Muscle of arm (tissue), 12 donors: ENCODE measurements around the gene GNL1. TPM values are rescaled to one million over a fixed set of nuclear protein-coding genes. Genes with fewer than 3 reads are reported as not detected.
"Not testable (repeated sequence)": the region's sequence is repeated elsewhere in the genome, so short reads cannot be mapped to it uniquely, and the experiment has no call there.

Experiments
- DNase-seq: peaks from one replicate; pipeline ENCODE4 v3.0.0-alpha.2; 2013
- polyA plus RNA-seq, 12 donors: library from polyadenylated mRNA; unstranded; fragments of 120-200 nt; gene quantifications; one replicate each; pipeline ENCODE4 v1.2.1, GENCODE V29; 2013; ENCODE audit not compliant: insufficient read length in 12 of 12

The GNL1 gene
- polyA plus RNA-seq, 12 donors = 41.0 to 65.4 (median 51.1) TPM; not detected in 1

DNA sequence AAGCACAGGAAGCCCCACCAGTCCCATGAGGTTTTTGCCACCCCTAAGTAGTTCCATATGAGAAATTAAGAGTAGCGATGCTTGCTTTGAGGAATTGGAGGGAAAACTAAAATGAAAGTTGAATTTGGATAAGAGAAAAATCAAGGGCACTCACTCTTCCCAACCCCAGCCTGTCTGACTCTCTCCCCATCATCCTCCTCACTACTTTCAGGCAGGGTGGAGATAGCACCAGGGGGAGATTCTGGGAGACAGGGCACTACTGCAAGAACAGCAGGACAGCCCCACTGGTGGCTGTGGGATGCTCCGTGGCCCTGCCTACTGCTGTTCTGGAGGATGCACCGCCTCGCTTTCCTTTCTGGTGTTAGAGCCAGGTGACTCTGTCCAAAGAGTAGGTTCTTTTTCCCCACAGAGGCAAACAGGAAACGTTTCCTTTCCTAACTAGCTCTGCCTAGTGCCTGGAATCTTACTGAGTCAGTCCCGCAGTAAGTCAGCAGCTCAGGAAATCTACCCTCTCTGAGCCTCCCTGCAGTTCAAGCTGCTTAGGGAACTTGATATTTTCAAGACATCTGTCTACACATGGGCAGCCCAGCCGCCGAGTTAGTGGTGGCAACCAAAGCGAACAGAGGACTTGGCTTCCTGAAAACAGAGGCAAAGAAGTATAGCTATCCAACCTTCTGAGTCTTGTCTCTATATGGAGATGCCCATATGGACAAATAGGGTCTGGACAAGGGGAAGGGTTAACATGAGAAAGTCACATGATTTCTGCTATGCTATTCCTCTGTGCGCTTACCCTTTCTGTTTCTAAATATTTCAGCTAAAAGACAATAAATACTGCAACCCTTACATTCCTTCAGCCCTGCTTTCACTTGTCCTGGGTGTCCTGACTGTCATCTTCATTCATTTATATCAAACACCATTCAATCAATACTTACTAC, 55.6 kb downstream of the GNL1 start:
- no peak for DNase-seq

DNA sequence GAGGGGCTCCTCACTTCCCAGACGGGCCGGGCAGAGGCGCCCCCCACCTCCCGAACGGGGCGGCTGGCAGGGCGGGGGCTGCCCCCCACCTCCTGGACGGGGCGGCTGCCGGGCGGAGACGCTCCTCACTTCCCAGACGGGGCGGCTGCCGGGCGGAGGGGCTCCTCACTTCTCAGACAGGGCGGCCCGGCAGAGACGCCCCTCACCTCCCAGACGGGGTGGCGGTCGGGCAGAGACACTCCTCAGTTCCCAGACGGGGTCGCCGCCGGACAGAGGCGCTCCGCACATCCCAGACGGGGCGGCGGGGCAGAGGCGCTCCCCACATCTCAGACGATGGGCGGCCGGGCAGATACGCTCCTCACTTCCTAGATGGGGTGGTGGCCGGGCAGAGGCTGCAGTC, 57.6 kb downstream of the GNL1 start:
- DNase-seq = not testable (repeated sequence)

DNA sequence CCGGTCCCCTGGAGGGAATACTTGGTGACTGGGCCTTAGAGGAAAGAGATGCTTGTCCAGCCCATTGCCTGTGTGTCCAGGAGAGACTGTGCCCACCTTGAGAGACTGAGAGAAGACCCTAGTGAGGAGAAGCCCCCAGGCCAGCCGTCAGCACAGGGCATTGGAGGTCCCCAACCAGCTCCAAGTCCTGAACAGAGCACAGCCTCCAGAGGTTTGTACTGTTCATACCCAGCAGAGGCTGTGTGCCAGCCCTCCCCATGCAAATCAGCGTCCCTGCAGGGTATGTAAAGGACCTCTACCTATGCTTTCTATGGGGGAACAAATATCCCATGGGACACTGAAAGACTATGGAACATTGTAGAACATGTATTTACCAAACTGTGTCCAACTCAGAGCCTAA, 58.6 kb downstream of the GNL1 start:
- DNase-seq = no peak

DNA sequence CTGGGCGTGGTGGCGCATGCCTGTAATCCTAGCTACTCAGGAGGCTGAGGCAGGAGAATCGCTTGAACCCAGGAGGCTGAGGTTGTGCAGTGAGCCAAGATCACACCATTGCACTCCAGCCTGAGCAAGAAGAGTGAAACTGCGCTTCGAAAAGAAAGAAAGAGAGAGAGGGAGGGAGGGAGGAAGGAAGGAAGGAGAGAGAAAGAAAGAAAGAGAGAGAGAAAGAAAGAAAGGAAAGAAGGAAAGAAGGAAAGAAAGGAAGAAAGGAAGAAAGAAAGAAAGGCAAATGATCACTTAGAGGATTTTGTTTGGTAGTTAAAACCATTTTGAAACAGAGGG, 59.1 kb downstream of the GNL1 start:
- not testable (repeated sequence) for DNase-seq

DNA sequence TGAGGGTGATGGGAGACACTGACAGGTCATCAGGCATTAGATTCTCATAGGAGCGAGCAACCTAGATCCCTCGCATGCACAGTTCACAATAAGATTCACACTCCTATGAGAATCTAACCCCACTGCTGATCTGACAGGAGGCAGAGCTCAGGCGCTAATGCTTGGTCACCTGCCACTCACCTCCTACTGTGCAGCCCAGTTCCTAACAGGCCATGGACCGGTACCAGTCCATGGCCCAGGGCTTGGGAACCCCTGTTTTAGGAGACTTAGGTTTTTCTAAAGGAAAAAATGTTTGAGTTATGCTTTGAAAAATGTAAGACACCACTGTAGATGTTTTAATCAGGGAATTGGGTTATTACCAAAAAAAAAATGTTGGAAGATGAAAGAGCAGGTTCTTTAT, 60.3 kb downstream of the GNL1 start:
- DNase-seq = no peak

DNA sequence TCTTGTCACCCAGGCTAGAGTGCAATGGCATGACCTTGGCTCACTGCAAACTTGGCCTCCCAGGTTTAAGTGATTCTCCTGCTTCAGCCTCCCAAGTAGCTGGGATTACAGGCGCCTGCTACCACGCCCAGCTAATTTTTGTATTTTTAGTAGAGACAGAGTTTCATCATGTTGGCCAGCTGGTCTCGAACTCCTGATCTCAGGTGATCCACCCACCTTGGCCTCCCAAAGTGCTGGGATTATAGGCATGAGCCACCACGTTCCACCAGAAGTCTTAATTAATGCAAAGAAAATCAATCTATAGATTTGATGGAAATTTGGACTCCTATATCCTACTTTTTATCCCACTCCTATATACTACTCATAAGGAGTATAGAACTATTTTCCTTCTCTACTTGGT, 61.2 kb downstream of the GNL1 start:
- not testable (repeated sequence) for DNase-seq

DNA sequence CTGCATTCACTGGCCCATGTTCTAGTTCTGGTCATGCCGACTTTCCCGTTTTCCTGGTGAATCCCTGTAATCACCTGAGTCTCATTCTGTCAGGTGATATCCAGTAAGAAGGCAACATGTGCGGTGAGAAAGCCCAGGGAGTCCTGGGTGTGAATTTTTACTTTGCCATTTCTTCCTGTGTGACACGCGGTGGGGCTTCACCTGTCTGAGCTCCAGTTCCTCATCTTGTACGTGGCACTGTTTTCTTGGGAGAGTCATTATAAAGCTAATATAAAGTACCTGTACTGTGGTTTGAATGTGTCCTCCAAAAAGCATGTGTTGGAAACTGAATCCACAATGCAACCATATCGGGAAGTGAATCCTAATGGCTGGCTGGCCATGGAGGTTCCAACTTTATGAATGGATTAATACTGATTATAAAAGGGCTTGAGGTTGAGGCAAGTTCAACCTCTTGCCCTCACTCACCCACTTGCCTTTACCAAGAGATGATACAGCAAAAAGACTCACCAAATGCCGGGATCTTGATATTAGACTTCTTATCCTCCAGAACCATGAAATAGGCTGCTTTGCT, 61.9 kb downstream of the GNL1 start:
- no peak for DNase-seq

DNA sequence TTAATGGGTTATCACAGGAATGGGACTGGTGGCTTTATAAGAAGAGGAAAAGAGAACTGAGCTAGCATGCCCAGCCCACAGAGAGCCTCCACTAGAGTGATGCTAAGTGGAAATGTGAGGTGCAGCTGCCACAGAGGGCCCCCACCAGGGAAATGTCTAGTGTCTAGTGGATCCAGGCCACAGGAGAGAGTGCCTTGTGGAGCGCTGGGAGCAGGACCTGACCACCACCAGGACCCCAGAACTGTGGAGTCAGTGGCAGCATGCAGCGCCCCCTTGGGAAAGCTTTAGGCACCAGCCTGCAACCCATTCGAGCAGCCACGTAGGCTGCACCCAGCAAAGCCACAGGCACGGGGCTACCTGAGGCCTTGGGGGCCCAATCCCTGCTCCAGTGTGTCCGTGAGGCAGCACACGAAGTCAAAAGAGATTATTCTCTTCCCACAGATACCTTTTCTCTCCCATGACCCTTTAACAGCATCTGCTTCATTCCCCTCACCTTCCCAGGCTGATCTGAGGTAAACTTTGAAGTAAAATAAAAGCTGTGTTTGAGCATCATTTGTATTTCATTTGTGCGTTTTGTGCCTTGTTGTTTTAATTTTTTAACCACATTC, 62.5 kb downstream of the GNL1 start:
- DNase-seq = no peak

DNA sequence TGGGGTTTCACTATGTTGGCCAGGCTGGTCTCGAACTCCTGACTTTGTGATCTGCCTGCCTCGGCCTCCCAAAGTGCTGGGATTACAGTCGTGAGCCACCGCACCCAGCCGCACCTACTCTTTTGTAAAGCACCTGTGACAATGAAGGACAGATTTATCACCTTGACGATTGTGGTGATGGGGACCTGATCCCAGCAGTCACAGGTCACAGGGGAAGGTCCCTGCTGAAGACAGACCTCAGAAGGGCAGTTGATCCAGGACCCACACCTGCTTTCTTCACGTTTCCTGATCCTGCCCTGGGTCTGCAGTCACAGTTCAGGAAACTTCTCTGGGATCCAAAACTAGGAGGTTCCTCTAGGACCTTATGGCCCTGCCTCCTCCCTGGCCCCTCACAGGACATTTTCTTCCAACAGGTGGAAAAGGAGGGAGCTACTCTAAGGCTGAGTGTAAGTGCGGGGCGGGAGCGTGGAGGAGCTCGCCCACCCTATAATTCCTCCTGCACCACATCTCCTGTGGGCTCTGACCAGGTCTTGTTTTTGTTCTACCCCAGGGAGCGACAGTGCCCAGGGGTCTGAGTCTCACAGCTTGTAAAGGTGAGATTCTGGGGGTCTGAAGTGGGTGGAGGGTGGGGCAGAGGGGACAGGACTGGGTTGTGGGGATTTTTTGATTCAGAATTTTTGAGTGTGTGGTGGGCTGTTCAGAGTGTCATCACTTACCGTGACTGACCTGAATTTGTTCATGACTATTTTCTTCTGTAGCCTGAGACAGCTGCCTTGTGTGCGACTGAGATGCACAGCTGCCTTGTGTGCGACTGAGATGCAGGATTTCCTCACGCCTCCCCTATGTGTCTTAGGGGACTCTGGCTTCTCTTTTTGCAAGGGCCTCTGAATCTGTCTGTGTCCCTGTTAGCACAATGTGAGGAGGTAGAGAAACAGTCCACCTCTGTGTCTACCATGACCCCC, 64.0 kb downstream of the GNL1 start:
- DNase-seq = no peak

Other genes with a start within 250 kb of the GNL1 start
- gene TRIM39, start 229.6 kb downstream of the GNL1 start, polyA plus RNA-seq = 10 to 100 TPM in 1 of 12 donors, 1 to 10 TPM in 10, not detected in 1; 6.0 to 11.8 (median 7.5) TPM
- gene RPP21, start 211.3 kb downstream of the GNL1 start, polyA plus RNA-seq = 10 to 100 TPM in 11 of 12 donors, not detected in 1; 13.3 to 40.3 (median 16.1) TPM
- 100 to 1,000 TPM in 1 of 12 donors, 10 to 100 TPM in 10, not detected in 1; 62.2 to 109 (median 76.8) TPM for gene HLA-E, start 67.0 kb downstream of the GNL1 start, polyA plus RNA-seq
- 10 to 100 TPM in 11 of 12 donors, not detected in 1; 14.5 to 33.7 (median 22.0) TPM for gene PRR3, start 806 bp upstream of the GNL1 start, polyA plus RNA-seq
- gene ABCF1, start 15.0 kb upstream of the GNL1 start, polyA plus RNA-seq = 10 to 100 TPM in 11 of 12 donors, not detected in 1; 42.1 to 69.0 (median 47.1) TPM
- 10 to 100 TPM in 11 of 12 donors, not detected in 1; 26.4 to 71.5 (median 31.8) TPM for gene PPP1R10, start 60.8 kb upstream of the GNL1 start, polyA plus RNA-seq
- 10 to 100 TPM in 11 of 12 donors, not detected in 1; 40.6 to 60.2 (median 51.1) TPM for gene MRPS18B, start 61.4 kb upstream of the GNL1 start, polyA plus RNA-seq
- 10 to 100 TPM in 11 of 12 donors, not detected in 1; 16.0 to 52.5 (median 19.8) TPM for gene ATAT1, start 70.4 kb upstream of the GNL1 start, polyA plus RNA-seq
- gene C6orf136, start 90.6 kb upstream of the GNL1 start, polyA plus RNA-seq = 10 to 100 TPM in 10 of 12 donors, 1 to 10 TPM in 1, not detected in 1; 8.4 to 75.6 (median 15.7) TPM
- gene DHX16, start 116.5 kb upstream of the GNL1 start, polyA plus RNA-seq = 10 to 100 TPM in 11 of 12 donors, not detected in 1; 20.7 to 33.4 (median 22.6) TPM
- 10 to 100 TPM in 11 of 12 donors, not detected in 1; 37.4 to 65.9 (median 41.1) TPM for gene PPP1R18, start 130.2 kb upstream of the GNL1 start, polyA plus RNA-seq
- gene NRM, start 134.5 kb upstream of the GNL1 start, polyA plus RNA-seq = 10 to 100 TPM in 11 of 12 donors, not detected in 1; 32.1 to 50.3 (median 38.9) TPM
- 10 to 100 TPM; 19.5 to 54.6 (median 26.0) TPM for gene MDC1, start 160.8 kb upstream of the GNL1 start, polyA plus RNA-seq
- gene TUBB, start 163.9 kb upstream of the GNL1 start, polyA plus RNA-seq = 1,000 to 10,000 TPM in 2 of 12 donors, 100 to 1,000 TPM in 10; 374 to 1,081 (median 842) TPM
- gene FLOT1, start 186.2 kb upstream of the GNL1 start, polyA plus RNA-seq = 100 to 1,000 TPM in 7 of 12 donors, 10 to 100 TPM in 4, not detected in 1; 92.8 to 121 (median 107) TPM
- gene IER3, start 188.1 kb upstream of the GNL1 start, polyA plus RNA-seq = 10 to 100 TPM in 7 of 12 donors, 1 to 10 TPM in 4, not detected in 1; 7.2 to 18.7 (median 11.0) TPM